GM18868 (cell line): ENCODE data around the gene FAU.
A peak's percentile ranks its signal among the peaks of the same experiment; 100 is the strongest.

Experiments used
- ATAC-seq: cut with Tn5 transposase; IDR thresholded peaks from one replicate; pipeline ENCODE4 v1.9.1; 2021; ENCODE audit warnings: mild to moderate bottlenecking, moderate library complexity; ENCODE audit not compliant: unreplicated experiment

The FAU gene

GRCh38 chr11:65136515-65137096 is 14.7 kb upstream of the FAU start:
- ATAC-seq: no peak

- ATAC-seq: no peak
Observed at GRCh38 chr11:65135633-65136145, 13.8 kb upstream of the FAU start.

DNA sequence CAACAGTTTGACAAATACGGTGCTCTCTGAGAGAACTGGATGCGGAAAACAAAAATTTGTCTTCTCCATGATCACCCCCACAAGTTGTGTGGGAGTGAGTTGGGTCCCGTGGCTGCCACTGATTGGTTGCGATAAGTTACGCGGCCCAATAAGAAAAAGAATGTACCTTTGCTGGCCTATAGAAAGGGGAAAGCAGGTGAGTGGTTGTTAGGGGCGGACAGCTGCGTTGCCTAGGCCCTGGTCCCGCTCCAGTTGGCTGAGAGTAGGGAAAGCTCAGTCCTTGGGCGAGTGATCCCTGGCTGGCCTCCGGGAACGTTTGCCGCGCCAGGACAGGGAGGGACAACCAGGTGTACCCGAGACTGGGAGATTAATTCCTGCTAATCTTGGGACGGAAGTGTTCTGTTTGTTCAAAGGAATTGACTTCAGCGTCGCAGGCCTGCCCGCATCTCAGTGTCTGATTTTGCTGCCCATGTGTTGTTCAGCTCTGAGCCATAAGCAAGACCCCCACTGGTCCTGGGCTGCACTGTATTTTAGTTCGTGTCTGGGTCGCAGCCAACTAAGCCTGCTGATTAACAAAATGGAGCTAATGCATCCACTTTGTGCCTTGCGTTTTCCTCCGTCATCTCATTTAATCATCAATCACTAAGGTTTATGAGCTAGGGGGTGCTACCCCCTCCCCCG is 13.2 kb upstream of the FAU start:
- ATAC-seq: peak; percentile 73

GRCh38 chr11:65134240-65134951 is 12.5 kb upstream of the FAU start, which contains the start of gene SYVN1:
Gene SYVN1, minus strand, starts transcription at chr11:65134519. Its CDS starts 918 bp downstream, at chr11:65133601.
- ATAC-seq: peak; percentile 60

DNA sequence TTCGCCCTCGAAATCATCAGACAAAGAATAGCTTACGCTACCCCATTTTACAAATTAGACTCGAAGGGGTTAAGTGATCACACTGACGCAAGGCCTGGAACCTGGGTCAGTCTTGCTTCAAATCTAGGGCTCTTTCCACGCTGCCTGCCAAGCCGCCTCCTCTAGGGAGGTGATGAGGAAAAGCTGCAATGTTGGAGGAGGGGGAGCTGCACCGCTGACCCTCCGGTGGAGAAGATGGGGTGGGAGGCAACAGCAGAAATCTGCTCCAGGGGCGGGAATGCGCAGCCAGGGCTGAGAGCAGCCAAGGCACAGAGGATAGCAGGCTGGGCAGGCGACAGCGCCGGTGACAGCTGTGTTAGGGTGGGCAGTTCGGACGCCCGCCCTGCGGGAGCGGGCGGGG is 11.8 kb upstream of the FAU start:
- no peak for ATAC-seq

DNA sequence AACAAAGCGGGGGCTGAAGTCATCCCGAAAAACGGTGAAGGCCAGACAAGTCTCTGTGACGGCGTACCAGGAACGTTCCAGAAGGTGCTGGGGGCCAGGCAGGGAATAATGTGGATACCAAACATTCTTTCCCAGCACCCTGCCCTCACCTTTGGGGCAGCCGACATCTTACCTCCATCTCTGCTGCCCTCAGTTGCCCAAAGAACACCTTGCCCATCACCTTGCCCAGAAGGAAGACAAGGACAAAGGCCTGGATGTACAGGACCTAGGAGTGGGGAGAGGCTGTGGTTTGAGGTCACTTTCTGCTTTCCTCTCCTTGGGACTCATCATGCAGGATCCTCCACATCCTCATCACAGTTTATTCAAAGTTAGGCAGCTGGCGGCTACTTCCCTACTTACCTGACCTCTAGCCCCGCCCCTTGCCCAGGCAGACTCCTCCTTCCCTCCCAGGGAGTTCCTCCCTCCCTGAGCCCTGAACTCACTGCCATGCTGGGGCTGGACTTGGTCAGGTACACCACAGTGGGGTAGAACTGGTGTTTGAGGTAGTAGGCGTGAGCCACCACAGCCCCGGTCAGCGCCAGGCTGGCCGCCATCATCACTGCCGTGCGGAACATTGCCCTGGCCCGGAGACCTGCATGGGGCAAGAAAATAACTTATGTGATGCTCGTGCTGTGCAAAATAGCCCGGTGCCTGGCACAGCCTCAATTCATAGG is 11.2 kb upstream of the FAU start:
- no peak for ATAC-seq

GRCh38 chr11:65132238-65132987 is 10.5 kb upstream of the FAU start:
- no peak for ATAC-seq

DNA sequence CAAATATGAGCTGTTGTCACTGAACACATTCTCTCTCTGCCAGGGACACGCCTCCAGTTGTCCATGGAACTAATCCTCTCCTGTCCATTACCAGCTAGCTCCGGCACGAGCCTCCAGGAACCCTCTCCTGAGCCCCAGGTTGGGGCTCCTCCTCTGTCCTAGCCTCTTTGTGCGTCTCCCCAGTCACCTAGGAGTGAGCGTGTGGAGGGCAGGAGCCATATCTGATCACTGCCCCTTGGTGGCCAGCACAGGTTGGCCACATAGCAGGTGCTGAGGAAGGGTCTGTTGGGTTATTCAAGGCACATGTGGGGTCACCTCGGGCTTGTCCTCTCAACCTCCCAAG is 9.9 kb upstream of the FAU start:
- ATAC-seq: no peak

DNA sequence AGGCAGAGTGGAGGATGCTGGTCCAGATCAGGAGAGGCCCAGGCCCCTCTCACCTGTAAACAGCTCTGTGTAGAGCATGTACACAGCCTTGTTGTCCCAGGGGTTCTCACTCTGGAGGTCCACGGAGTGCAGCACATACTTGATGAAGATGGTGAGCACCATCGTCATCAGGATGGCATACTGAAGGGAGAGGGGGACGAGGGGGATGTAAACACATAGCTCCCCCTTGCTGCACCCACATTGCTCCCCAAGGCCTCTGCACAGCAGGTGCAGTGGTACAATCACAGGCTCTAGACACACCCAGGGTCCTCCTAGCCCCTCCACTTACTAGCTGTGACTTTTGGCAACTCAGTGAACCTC is 9.5 kb upstream of the FAU start:
- ATAC-seq: no peak

- ATAC-seq: no peak
Observed at GRCh38 chr11:65130631-65131416, 8.9 kb upstream of the FAU start.

- ATAC-seq: no peak
Observed at GRCh38 chr11:65129649-65130441, 7.9 kb upstream of the FAU start.

DNA sequence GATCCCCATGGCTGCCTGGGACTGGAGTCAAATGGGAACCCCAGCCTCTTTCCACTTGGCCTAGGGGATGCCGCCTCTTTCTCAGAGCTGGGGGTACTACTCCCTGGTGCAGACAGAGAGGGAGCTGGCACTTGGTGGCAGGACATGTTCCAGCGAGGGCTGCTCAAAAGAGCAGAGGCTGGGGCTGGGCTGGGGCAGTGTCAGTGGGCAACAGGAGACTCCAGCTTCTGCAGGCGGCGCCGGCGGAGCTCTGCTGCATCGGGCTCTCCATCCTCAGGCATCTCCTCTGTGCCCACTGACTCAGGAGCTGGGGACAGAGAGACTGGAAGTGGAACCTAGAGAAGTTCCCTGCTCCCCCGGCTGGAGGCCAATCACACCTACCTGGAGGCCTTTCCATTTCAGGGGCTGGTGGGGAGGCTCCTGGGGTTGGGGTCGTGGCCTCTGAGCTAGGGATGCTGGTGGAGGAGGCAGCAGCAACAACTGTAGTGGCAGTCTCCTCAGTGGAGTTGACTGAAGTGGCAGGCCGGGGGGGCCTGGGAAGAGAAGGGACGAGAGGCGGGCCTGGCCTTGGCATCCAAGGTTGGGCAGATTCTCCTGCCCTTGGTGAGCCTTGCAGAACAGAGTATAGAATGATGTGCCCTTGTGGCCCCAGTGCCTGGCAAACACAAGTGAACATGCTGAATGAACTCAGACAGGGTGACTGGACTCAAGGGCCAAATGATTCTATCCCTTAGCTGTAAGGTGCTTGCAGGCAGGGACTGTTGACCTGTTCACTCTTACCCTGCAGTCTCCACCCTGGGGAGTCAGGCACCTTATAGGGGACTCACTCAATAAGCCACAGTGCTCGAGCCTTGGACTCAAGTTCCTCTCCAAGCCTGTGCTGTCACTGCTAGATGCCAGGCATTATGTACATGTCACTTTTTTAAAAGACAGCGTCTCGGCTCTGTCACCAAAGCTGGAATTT is 6.5 kb upstream of the FAU start:
- no peak for ATAC-seq

GRCh38 chr11:65127473-65128181 is 5.7 kb upstream of the FAU start:
- no peak for ATAC-seq

- no peak for ATAC-seq
Observed at GRCh38 chr11:65126624-65127274, 4.8 kb upstream of the FAU start.

GRCh38 chr11:65125197-65126056 is 3.5 kb upstream of the FAU start:
- no peak for ATAC-seq
